H1 (cell line): ENCODE measurements around the gene CYP39A1. TPM values are rescaled to one million over a fixed set of nuclear protein-coding genes. Genes with fewer than 3 reads are reported as not detected.

ENCODE experiments used
- CTCF ChIA-PET: fragments of 300-600 bp; sonication (Branson Sonifier 250); formaldehyde crosslinking; loops from one replicate; lab custom pipeline; 2021; ENCODE audit not compliant: partially characterized antibody; lab: Charles Lee
- POLR2A ChIA-PET: fragments of 300-600 bp; sonication (Branson Sonifier 250); formaldehyde crosslinking; loops from one replicate; lab custom pipeline; 2021; ENCODE audit warnings: inconsistent platforms; ENCODE audit not compliant: partially characterized antibody; lab: Charles Lee
- DNase-seq, 2 experiments: peaks; one replicate each; pipeline versions ENCODE4 v3.0.0 to v3.0.0-alpha.2; 2010 to 2022; ENCODE audit warnings: low spot score in 2 of 2, low read depth in 1 of 2, mixed read lengths in 1 of 2
- FAIRE-seq: peaks from 2 replicates; lab custom pipeline; 2011; peaks lifted over from hg19 to GRCh38; lab: Jason Lieb, UNC
- H2AFZ ChIP-seq: 2 replicates; pipeline ENCODE4 v1.8.1; 2012; ENCODE audit warnings: low read length, inconsistent platforms
- H2AK5ac ChIP-seq: 2 replicates; pipeline ENCODE4 v1.6.1; 2013; ENCODE audit warnings: low read depth, low read length
- H2BK120ac ChIP-seq: replicated peaks from 2 replicates; pipeline ENCODE3; 2013; ENCODE audit warnings: low read depth, low read length, inconsistent platforms
- H2BK12ac ChIP-seq: 2 replicates; pipeline ENCODE4 v1.6.1; 2013; ENCODE audit warnings: low read depth, low read length
- H2BK15ac ChIP-seq: 2 replicates; pipeline ENCODE4 v1.6.1; 2013; ENCODE audit warnings: low read length
- H2BK20ac ChIP-seq: 2 replicates; pipeline ENCODE4 v1.6.1; 2013; ENCODE audit warnings: low read length
- H2BK5ac ChIP-seq: 2 replicates; pipeline ENCODE4 v1.6.1; 2013; ENCODE audit warnings: low read depth, low read length
- H3K14ac ChIP-seq: 2 replicates; pipeline ENCODE4 v1.6.1; 2013; ENCODE audit warnings: inconsistent platforms; ENCODE audit not compliant: insufficient read length
- H3K18ac ChIP-seq: 2 replicates; pipeline ENCODE4 v1.6.1; 2013; ENCODE audit warnings: low read length; ENCODE audit errors: extremely low read depth
- H3K23ac ChIP-seq: 2 replicates; pipeline ENCODE4 v1.6.1; 2013; ENCODE audit warnings: inconsistent platforms; ENCODE audit not compliant: insufficient read length
- H3K23me2 ChIP-seq: 2 replicates; pipeline ENCODE4 v1.6.1; 2013; ENCODE audit warnings: low read depth, low read length
- H3K27ac ChIP-seq: 2 replicates; pipeline ENCODE4 v1.6.1; 2011; ENCODE audit warnings: low read depth, low read length, inconsistent platforms
- H3K27me3 ChIP-seq, 4 experiments: replicated peaks in 1 of 4; 1 replicate in 1 of 4; 2 replicates in 3 of 4; pipeline versions ENCODE4 v1.6.1 to v1.8.1; 2011 to 2013; ENCODE audit warnings: low read length in 3 of 4, mild to moderate bottlenecking in 3 of 4, inconsistent platforms in 2 of 4, mixed read lengths in 2 of 4, moderate library complexity in 1 of 4; ENCODE audit not compliant: control insufficient read depth in 3 of 4, insufficient read depth in 3 of 4; ENCODE audit errors: extremely low read depth in 1 of 4
- H3K36me3 ChIP-seq, 4 experiments: 2 replicates each; pipeline versions ENCODE4 v1.6.1 to v1.8.1; 2011 to 2013; ENCODE audit warnings: mild to moderate bottlenecking in 4 of 4, low read length in 3 of 4, moderate library complexity in 2 of 4, control low read depth in 1 of 4, inconsistent platforms in 1 of 4; ENCODE audit not compliant: insufficient read depth in 4 of 4, control insufficient read depth in 2 of 4
- H3K4ac ChIP-seq: replicated peaks from 2 replicates; pipeline ENCODE3; 2013; ENCODE audit warnings: low read length, low read depth, mixed read lengths, inconsistent platforms; ENCODE audit not compliant: insufficient read length
- H3K4me1 ChIP-seq, 4 experiments: replicated peaks in 1 of 4; 1 replicate in 1 of 4; 2 replicates in 3 of 4; pipeline versions ENCODE4 v1.6.1 to v1.8.1; 2011 to 2013; ENCODE audit warnings: low read length in 3 of 4, inconsistent platforms in 2 of 4, mixed read lengths in 1 of 4; ENCODE audit not compliant: insufficient read depth in 4 of 4, control insufficient read depth in 3 of 4
- H3K4me2 ChIP-seq, 2 experiments: 2 replicates each; pipeline versions ENCODE4 v1.6.1 to v1.8.1; 2011 to 2013; ENCODE audit warnings: low read depth in 2 of 2, low read length in 2 of 2, control low read depth in 1 of 2, inconsistent platforms in 1 of 2, mild to moderate bottlenecking in 1 of 2; ENCODE audit not compliant: insufficient read depth in 1 of 2
- H3K4me3 ChIP-seq, 4 experiments: fragments of 200-600, 300-600 bp in 1 of 4; sonication (generic), shearing (Covaris generic), sonication (Bioruptor Twin) in 1 of 4; 2 replicates each; pipeline versions ENCODE4 v1.5.1 to v1.8.1; 2011 to 2016; ENCODE audit warnings: low read length in 4 of 4, low read depth in 3 of 4, control low read depth in 2 of 4, inconsistent platforms in 2 of 4, mild to moderate bottlenecking in 2 of 4, mixed read lengths in 1 of 4, moderate library complexity in 1 of 4; ENCODE audit not compliant: insufficient read depth in 2 of 4; ENCODE audit errors: extremely low read depth in 1 of 4
- H3K56ac ChIP-seq: replicated peaks from 2 replicates; pipeline ENCODE3; 2013; ENCODE audit warnings: low read depth, mild to moderate bottlenecking, mixed read lengths, low read length, inconsistent platforms; ENCODE audit not compliant: insufficient read length
- H3K79me1 ChIP-seq: 2 replicates; pipeline ENCODE4 v1.6.1; 2013; ENCODE audit warnings: low read depth, low read length, control low read depth
- H3K79me2 ChIP-seq, 2 experiments: 2 replicates each; pipeline versions ENCODE4 v1.6.1 to v1.8.1; 2012 to 2013; ENCODE audit warnings: low read length in 2 of 2, mild to moderate bottlenecking in 2 of 2, inconsistent platforms in 1 of 2; ENCODE audit not compliant: insufficient read depth in 2 of 2, control insufficient read depth in 1 of 2
- H3K9ac ChIP-seq, 4 experiments: replicated peaks in 1 of 4; 1 replicate in 1 of 4; 2 replicates in 3 of 4; pipeline versions ENCODE4 v1.6.1 to v1.8.1; 2011 to 2013; ENCODE audit warnings: low read depth in 3 of 4, low read length in 3 of 4, control low read depth in 2 of 4, mild to moderate bottlenecking in 2 of 4, moderate library complexity in 2 of 4, inconsistent platforms in 1 of 4; ENCODE audit errors: extremely low read depth in 1 of 4
- H3K9me3 ChIP-seq, 2 experiments: 2 replicates each; pipeline versions ENCODE4 v1.6.1 to v1.8.1; 2012 to 2013; ENCODE audit warnings: mild to moderate bottlenecking in 2 of 2, moderate library complexity in 2 of 2, control low read depth in 1 of 2, inconsistent platforms in 1 of 2, low read depth in 1 of 2, low read length in 1 of 2, mixed read lengths in 1 of 2; ENCODE audit not compliant: insufficient read depth in 2 of 2
- H4K20me1 ChIP-seq, 2 experiments: replicated peaks in 1 of 2; 2 replicates each; pipeline versions ENCODE3 to v1.8.1; 2011 to 2013; ENCODE audit warnings: inconsistent platforms in 2 of 2, low read length in 2 of 2, mild to moderate bottlenecking in 1 of 2; ENCODE audit not compliant: insufficient read depth in 2 of 2, control insufficient read depth in 1 of 2
- H4K5ac ChIP-seq: 2 replicates; pipeline ENCODE4 v1.6.1; 2013; ENCODE audit warnings: low read length, low read depth, mixed read lengths, inconsistent platforms; ENCODE audit not compliant: insufficient read length
- H4K8ac ChIP-seq: 2 replicates; pipeline ENCODE4 v1.8.0; 2013; ENCODE audit warnings: mild to moderate bottlenecking, moderate library complexity, low read length, inconsistent platforms; ENCODE audit not compliant: insufficient read depth; ENCODE audit errors: extremely low read depth
- H4K91ac ChIP-seq: replicated peaks from 2 replicates; pipeline ENCODE3; 2013; ENCODE audit warnings: low read length, mixed read lengths, inconsistent platforms; ENCODE audit not compliant: insufficient read length
- EP300 ChIP-seq, 2 experiments: IDR thresholded peaks; 1 replicate in 1 of 2; 2 replicates in 1 of 2; pipeline ENCODE4 v1.6.1; 2011 to 2012; ENCODE audit warnings: low read depth in 2 of 2, low read length in 2 of 2, mild to moderate bottlenecking in 2 of 2, borderline replicate concordance in 1 of 2, inconsistent platforms in 1 of 2, moderate library complexity in 1 of 2
- NANOG ChIP-seq: IDR thresholded peaks from 2 replicates; pipeline ENCODE4 v1.6.1; 2011; ENCODE audit warnings: low read length, low read depth, mild to moderate bottlenecking, inconsistent platforms; ENCODE audit not compliant: insufficient read depth, poor library complexity, severe bottlenecking
- polyA plus RNA-seq, 7 experiments: library from polyadenylated mRNA; depleted of rRNA in 3 of 7; stranded (reverse) in 5 of 7; unstranded in 2 of 7; fragments of >200 nt in 5 of 7; fragments of 200-250 nt in 2 of 7; gene quantifications; 1 replicate in 5 of 7; 2 replicates in 1 of 7; 4 replicates in 1 of 7; pipeline versions ENCODE4 v1.2.1 to v1.2.3, GENCODE V29; 2011 to 2013; ENCODE audit warnings: missing spikeins in 2 of 7, mixed read lengths in 2 of 7
- total RNA-seq: library from RNA; stranded (reverse); fragmentation: NEBNext Ultra II Directional; extraction: Animal tissue kit (Norgen Biotek cat#: 25700); gene quantifications from 2 replicates; pipeline ENCODE4 v1.2.1, GENCODE V29; 2021
- TF ChIP-seq, protein P1 (sequence below): IDR thresholded peaks from 2 replicates; pipeline ENCODE4 v1.6.1; 2012; ENCODE audit warnings: inconsistent platforms

The CYP39A1 gene
- total and polyA plus RNA-seq, 2 of the 8 experiments (the other 6 are each of a cell fraction or from before 2014, with no cell fraction given): 0.71 to 2.4 TPM

- Histone ChIP-seq H3K4me1 (no peaks in the 10 kb centered on the region), H3K27me3 (no peaks in the 10 kb centered on the region), H2BK20ac (no peak overlapping the region), H4K91ac (no peak overlapping the region), H3K56ac (no peak overlapping the region), H3K79me2 (no peaks in the 10 kb centered on the region), H3K36me3 (no peaks in the 10 kb centered on the region), H3K9ac (no peak overlapping the region), H4K8ac (no peak overlapping the region), H4K5ac (no peak overlapping the region), H3K23ac (no peak overlapping the region), H3K9me3 (no peaks in the 10 kb centered on the region), H2AFZ (no peak overlapping the region), H3K23me2 (no peaks in the 10 kb centered on the region), H2BK5ac (no peak overlapping the region), H3K14ac (no peak overlapping the region), H3K27ac (no peak overlapping the region), H3K4me2 (no peak overlapping the region), H2BK120ac (no peak overlapping the region), H2BK12ac (no peak overlapping the region), H3K18ac (no peak overlapping the region), H3K79me1 (no peaks in the 10 kb centered on the region), H3K4me3 (no peak overlapping the region), H2BK15ac (no peak overlapping the region), H3K4ac (no peak overlapping the region), H4K20me1 (no peaks in the 10 kb centered on the region), H2AK5ac (no peak overlapping the region)
- ChIA-PET POLR2A (no interaction called here), CTCF (no interaction called here)
- no peak for TF ChIP-seq EP300 (IDR thresholded peaks at IDR 0.05; ENCODE audit: borderline replicate concordance in 1 of 2, low read depth in 2 of 2, low read length in 2 of 2)
- TF ChIP-seq, protein P1, sequence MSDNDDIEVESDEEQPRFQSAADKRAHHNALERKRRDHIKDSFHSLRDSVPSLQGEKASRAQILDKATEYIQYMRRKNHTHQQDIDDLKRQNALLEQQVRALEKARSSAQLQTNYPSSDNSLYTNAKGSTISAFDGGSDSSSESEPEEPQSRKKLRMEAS: no peak
- TF ChIP-seq NANOG: no peak
- no peak for DNase-seq
- FAIRE-seq: no peak
Measured at GRCh38 chr6:46590765-46591164, 61.9 kb downstream of the CYP39A1 start.
